K562 (cell line): Measurements from ENCODE around the gene CISD3. TPM values are rescaled to one million over a fixed set of nuclear protein-coding genes. Genes with fewer than 3 reads are reported as not detected.

Experiments
- CEBPZ ChIP-seq: fragments of 150-350 bp; IDR thresholded peaks from 2 replicates; pipeline ENCODE4 v1.6.1; 2014; ENCODE audit warnings: low read depth, mild to moderate bottlenecking, low read length, borderline replicate concordance
- CSDE1 ChIP-seq, 2 experiments: fragments of 450-650 bp; IDR thresholded peaks; 2 replicates each; pipeline ENCODE4 v1.6.1; 2016; ENCODE audit warnings: mild to moderate bottlenecking in 1 of 2
- ETS1 ChIP-seq: conservative IDR thresholded peaks from 2 replicates; pipeline ENCODE4 v1.6.1; 2011; ENCODE audit warnings: low read depth, mild to moderate bottlenecking, low read length; ENCODE audit not compliant: control insufficient read depth
- FOXJ2 ChIP-seq: fragments of 200-800 bp; sonication (Bioruptor generic); IDR thresholded peaks from 2 replicates; pipeline ENCODE4 v1.6.1; 2016; ENCODE audit warnings: missing genetic modification characterization, missing compliant biosample characterization
- HNRNPLL ChIP-seq: fragments of 200-400 bp; formaldehyde crosslinking; IDR thresholded peaks from 2 replicates; pipeline ENCODE4 v1.6.1; 2017; ENCODE audit warnings: low read length, low read depth, mild to moderate bottlenecking; ENCODE audit not compliant: poor library complexity, severe bottlenecking
- MIER1 ChIP-seq: fragments of 450-650 bp; IDR thresholded peaks from 2 replicates; pipeline ENCODE4 v1.6.1; 2016; ENCODE audit warnings: antibody characterized with exemption, mild to moderate bottlenecking, low read depth
- SETDB1 ChIP-seq: IDR thresholded peaks from one replicate; pipeline ENCODE4 v1.6.1; 2012; ENCODE audit warnings: low read length, control low read depth, inconsistent platforms
- ZBTB5 ChIP-seq: fragments of 450-650 bp; IDR thresholded peaks from 2 replicates; pipeline ENCODE4 v1.6.1; 2017; ENCODE audit warnings: antibody characterized with exemption
- ZKSCAN8 ChIP-seq: fragments of 200-800 bp; sonication (Bioruptor generic); IDR thresholded peaks from 2 replicates; pipeline ENCODE4 v1.6.1; 2016; ENCODE audit warnings: missing genetic modification characterization, missing compliant biosample characterization
- polyA plus RNA-seq, 8 experiments: library from polyadenylated mRNA; depleted of rRNA in 4 of 8; stranded (reverse) in 5 of 8; unstranded in 3 of 8; fragments of >200 nt; fragmentation: Nextera tagmentation in 2 of 8; fragmentation: Illumina TruSeq in 1 of 8; extraction: Ambion mirVana in 2 of 8; extraction: Trizol in 1 of 8; gene quantifications; 2 replicates each; pipeline versions ENCODE4 v1.2.1 to v1.2.3, GENCODE V29; 2011 to 2014; ENCODE audit warnings: inconsistent platforms in 1 of 8, missing spikeins in 1 of 8
- total RNA-seq, 7 experiments: library from RNA; depleted of rRNA in 6 of 7; stranded (reverse); fragments of >200 nt in 6 of 7; fragmentation: Illumina TruSeq in 2 of 7; extraction: Trizol in 2 of 7; gene quantifications; 2 replicates each; pipeline versions ENCODE4 v1.2.1 to v1.2.3, GENCODE V29; 2011 to 2021; ENCODE audit warnings: low replicate concordance in 1 of 7
- TF ChIP-seq, protein P1 (sequence below), 3 experiments: fragments of 200-800 bp in 1 of 3; sonication (Bioruptor generic) in 1 of 3; sonication (generic) in 1 of 3; formaldehyde crosslinking in 1 of 3; IDR thresholded peaks; 2 replicates each; pipeline versions ENCODE4 v1.6.1 to v1.8.0; 2016 to 2022; ENCODE audit warnings: mild to moderate bottlenecking in 2 of 3, missing compliant biosample characterization in 2 of 3, missing genetic modification characterization in 2 of 3, missing genetic modification reagents in 1 of 3
- TF ChIP-seq, protein P2 (sequence below): fragments of 200-800 bp; sonication (Bioruptor generic); IDR thresholded peaks from 2 replicates; pipeline ENCODE4 v1.6.1; 2017; ENCODE audit warnings: missing genetic modification characterization, missing compliant biosample characterization
- TF ChIP-seq, protein P3 (sequence below): IDR thresholded peaks from 2 replicates; pipeline ENCODE4 v1.6.1; 2012; ENCODE audit warnings: low read depth, low read length, improper control_type of control experiment, borderline replicate concordance

CISD3 gene
- total and polyA plus RNA-seq, 9 of the 15 experiments (the other 6 are each of a cell fraction or from before 2014, with no cell fraction given) = 5.0 to 60.7 (median 15.7) TPM

GRCh38 chr17:38730526-38731379 lies 612 bp downstream of the CISD3 start (continued):
- TF ChIP-seq CEBPZ (no peak), ZBTB5 (no peak), ETS1 (no peak), CSDE1 (IDR thresholded peaks at IDR 0.05) (no peak), MIER1 (0 out of 2 replicates have a peak, but pooled peaks have one; percentile 23), ZKSCAN8 (CRISPR knock-in tag) (no peak), FOXJ2 (tag) (no peak), SETDB1 (no peak), HNRNPLL (no peak)
- TF ChIP-seq, protein P1, sequence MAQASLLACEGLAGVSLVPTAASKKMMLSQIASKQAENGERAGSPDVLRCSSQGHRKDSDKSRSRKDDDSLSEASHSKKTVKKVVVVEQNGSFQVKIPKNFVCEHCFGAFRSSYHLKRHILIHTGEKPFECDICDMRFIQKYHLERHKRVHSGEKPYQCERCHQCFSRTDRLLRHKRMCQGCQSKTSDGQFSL (CRISPR knock-in tag; IDR thresholded peaks at IDR 0.05) = no peak
- TF ChIP-seq, protein P1 (tag; IDR thresholded peaks at IDR 0.05) = no peak
- TF ChIP-seq, protein P2, sequence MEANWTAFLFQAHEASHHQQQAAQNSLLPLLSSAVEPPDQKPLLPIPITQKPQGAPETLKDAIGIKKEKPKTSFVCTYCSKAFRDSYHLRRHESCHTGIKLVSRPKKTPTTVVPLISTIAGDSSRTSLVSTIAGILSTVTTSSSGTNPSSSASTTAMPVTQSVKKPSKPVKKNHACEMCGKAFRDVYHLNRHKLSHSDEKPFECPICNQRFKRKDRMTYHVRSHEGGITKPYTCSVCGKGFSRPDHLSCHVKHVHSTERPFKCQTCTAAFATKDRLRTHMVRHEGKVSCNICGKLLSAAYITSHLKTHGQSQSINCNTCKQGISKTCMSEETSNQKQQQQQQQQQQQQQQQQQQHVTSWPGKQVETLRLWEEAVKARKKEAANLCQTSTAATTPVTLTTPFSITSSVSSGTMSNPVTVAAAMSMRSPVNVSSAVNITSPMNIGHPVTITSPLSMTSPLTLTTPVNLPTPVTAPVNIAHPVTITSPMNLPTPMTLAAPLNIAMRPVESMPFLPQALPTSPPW = no peak
- TF ChIP-seq, protein P3, sequence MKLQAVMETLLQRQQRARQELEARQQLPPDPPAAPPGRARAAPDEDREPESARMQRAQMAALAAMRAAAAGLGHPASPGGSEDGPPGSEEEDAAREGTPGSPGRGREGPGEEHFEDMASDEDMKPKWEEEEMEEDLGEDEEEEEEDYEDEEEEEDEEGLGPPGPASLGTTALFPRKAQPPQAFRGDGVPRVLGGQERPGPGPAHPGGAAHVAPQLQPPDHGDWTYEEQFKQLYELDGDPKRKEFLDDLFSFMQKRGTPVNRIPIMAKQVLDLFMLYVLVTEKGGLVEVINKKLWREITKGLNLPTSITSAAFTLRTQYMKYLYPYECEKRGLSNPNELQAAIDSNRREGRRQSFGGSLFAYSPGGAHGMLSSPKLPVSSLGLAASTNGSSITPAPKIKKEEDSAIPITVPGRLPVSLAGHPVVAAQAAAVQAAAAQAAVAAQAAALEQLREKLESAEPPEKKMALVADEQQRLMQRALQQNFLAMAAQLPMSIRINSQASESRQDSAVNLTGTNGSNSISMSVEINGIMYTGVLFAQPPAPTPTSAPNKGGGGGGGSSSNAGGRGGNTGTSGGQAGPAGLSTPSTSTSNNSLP = no peak
